OCI-LY7 (cell line): Measurements from ENCODE around the gene UBE4B.
"Not testable (repeated sequence)": the region's sequence is repeated elsewhere in the genome, so short reads cannot be mapped to it uniquely, and the experiment has no call there.

Source experiments
- EZH2phosphoT487 ChIP-seq: fragments of 200-600 bp; sonication (generic); IDR thresholded peaks from 2 replicates; pipeline ENCODE4 v1.6.1; 2018; ENCODE audit warnings: low read depth, borderline replicate concordance, mild to moderate bottlenecking, mixed run types, antibody characterized with exemption, low read length, moderate library complexity, mixed read lengths
- TF ChIP-seq, protein P1 (sequence below): fragments of 200-600 bp; sonication (generic); conservative IDR thresholded peaks from 2 replicates; pipeline ENCODE4 v1.5.1; 2014; ENCODE audit warnings: mild to moderate bottlenecking, antibody characterized with exemption, low read length, moderate library complexity, mixed read lengths

DNA sequence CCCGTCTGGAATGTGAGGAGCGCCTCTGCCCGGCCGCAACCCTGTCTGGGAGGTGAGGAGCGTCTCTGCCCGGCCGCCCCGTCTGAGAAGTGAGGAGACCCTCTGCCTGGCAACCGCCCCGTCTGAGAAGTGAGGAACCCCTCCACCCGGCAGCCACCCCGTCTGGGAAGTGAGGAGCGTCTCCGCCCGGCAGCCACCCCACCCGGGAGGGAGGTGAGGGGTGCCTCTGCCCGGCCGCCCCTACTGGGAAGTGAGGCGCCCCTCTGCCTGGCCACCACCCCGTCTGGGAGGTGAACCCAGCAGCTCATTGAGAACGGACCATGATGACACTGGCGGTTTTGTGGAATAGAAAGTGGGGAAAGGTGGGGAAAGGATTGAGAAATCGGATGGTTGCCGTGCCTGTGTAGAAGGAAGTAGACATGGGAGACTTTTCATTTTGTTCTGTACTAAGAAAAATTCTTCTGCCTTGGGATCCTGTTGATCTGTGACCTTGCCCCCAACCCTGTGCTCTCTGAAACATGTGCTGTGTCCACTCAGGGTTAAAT lies 3.7 kb upstream of the UBE4B start:
- TF ChIP-seq, protein P1, sequence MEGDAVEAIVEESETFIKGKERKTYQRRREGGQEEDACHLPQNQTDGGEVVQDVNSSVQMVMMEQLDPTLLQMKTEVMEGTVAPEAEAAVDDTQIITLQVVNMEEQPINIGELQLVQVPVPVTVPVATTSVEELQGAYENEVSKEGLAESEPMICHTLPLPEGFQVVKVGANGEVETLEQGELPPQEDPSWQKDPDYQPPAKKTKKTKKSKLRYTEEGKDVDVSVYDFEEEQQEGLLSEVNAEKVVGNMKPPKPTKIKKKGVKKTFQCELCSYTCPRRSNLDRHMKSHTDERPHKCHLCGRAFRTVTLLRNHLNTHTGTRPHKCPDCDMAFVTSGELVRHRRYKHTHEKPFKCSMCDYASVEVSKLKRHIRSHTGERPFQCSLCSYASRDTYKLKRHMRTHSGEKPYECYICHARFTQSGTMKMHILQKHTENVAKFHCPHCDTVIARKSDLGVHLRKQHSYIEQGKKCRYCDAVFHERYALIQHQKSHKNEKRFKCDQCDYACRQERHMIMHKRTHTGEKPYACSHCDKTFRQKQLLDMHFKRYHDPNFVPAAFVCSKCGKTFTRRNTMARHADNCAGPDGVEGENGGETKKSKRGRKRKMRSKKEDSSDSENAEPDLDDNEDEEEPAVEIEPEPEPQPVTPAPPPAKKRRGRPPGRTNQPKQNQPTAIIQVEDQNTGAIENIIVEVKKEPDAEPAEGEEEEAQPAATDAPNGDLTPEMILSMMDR = not testable (repeated sequence)
- not testable (repeated sequence) for TF ChIP-seq EZH2phosphoT487
